ENCODE data around the gene NT5C1A.

Gene NT5C1A

GRCh38 chr1:39657923-39658485, 13.9 kb downstream of the NT5C1A start:
- peak; percentile 74 for DNase-seq

GRCh38 chr1:39657402-39657801, 14.5 kb downstream of the NT5C1A start:
- DNase-seq = no peak

- DNase-seq = no peak
Observed at GRCh38 chr1:39656391-39656790, 15.5 kb downstream of the NT5C1A start.

GRCh38 chr1:39655578-39656268, 16.2 kb downstream of the NT5C1A start:
- DNase-seq = no peak

GRCh38 chr1:39654291-39654690, 17.6 kb downstream of the NT5C1A start:
- no peak for DNase-seq

- DNase-seq = peak; percentile 73
Observed at GRCh38 chr1:39653546-39654031, 18.3 kb downstream of the NT5C1A start.

GRCh38 chr1:39652554-39652953, 19.4 kb downstream of the NT5C1A start:
- no peak for DNase-seq

- DNase-seq = no peak
Observed at GRCh38 chr1:39652105-39652504, 19.8 kb downstream of the NT5C1A start.

GRCh38 chr1:39650431-39650830, 21.5 kb downstream of the NT5C1A start:
- DNase-seq = no peak

GRCh38 chr1:39649636-39650185, 22.2 kb downstream of the NT5C1A start:
- no peak for DNase-seq

GRCh38 chr1:39648496-39648895, 23.4 kb downstream of the NT5C1A start:
- DNase-seq = no peak

- DNase-seq = no peak
Observed at GRCh38 chr1:39647247-39647646, 24.7 kb downstream of the NT5C1A start.

GRCh38 chr1:39646232-39647081, 25.4 kb downstream of the NT5C1A start:
- DNase-seq = no peak

GRCh38 chr1:39645411-39646043, 26.4 kb downstream of the NT5C1A start:
- DNase-seq = no peak

GRCh38 chr1:39643705-39644104, 28.2 kb downstream of the NT5C1A start:
- DNase-seq = no peak

GRCh38 chr1:39642796-39643195, 29.1 kb downstream of the NT5C1A start:
- no peak for DNase-seq

- DNase-seq = no peak
Observed at GRCh38 chr1:39640861-39641260, 31.0 kb downstream of the NT5C1A start.

- DNase-seq = peak; percentile 54
Observed at GRCh38 chr1:39639305-39640130, 32.4 kb downstream of the NT5C1A start, which contains the start of gene HEYL. Gene HEYL (minus strand): TSS chr1:39639643. CDS start chr1:39639625, 18 bp downstream.

GRCh38 chr1:39638965-39639304, 33.0 kb downstream of the NT5C1A start:
- no peak for DNase-seq

GRCh38 chr1:39637361-39637760, 34.5 kb downstream of the NT5C1A start:
- DNase-seq = no peak

GRCh38 chr1:39635871-39636210, 36.1 kb downstream of the NT5C1A start:
- DNase-seq = no peak

- no peak for DNase-seq
Observed at GRCh38 chr1:39635205-39635870, 36.6 kb downstream of the NT5C1A start.
